ENCODE measurements around the gene MBNL3.
"Not testable (repeated sequence)": the region's sequence is repeated elsewhere in the genome, so short reads cannot be mapped to it uniquely, and the experiment has no call there.

Gene MBNL3

GRCh38 chrX:132367984-132368383, 120.9 kb downstream of the MBNL3 start:
- no peak for DNase-seq

GRCh38 chrX:132367314-132367713, 121.5 kb downstream of the MBNL3 start:
- DNase-seq: no peak

GRCh38 chrX:132365490-132365889, 123.3 kb downstream of the MBNL3 start:
- no peak for DNase-seq

- DNase-seq: no peak
Observed at GRCh38 chrX:132364313-132364712, 124.5 kb downstream of the MBNL3 start.

GRCh38 chrX:132353430-132353829, 135.4 kb downstream of the MBNL3 start:
- DNase-seq: no peak

- DNase-seq: no peak
Observed at GRCh38 chrX:132336172-132336571, 152.7 kb downstream of the MBNL3 start.

GRCh38 chrX:132333351-132333750, 155.5 kb downstream of the MBNL3 start:
- DNase-seq: no peak

- DNase-seq: no peak
Observed at GRCh38 chrX:132331532-132331931, 157.3 kb downstream of the MBNL3 start.

- no peak for DNase-seq
Observed at GRCh38 chrX:132331000-132331399, 157.8 kb downstream of the MBNL3 start.

GRCh38 chrX:132330156-132330729, 158.6 kb downstream of the MBNL3 start:
- no peak for DNase-seq

- DNase-seq: not testable (repeated sequence)
Observed at GRCh38 chrX:132326960-132327359, 161.9 kb downstream of the MBNL3 start.

Data from right forelimb (tissue), 1 donor.